GM18505 (cell line): ENCODE measurements around the gene HOXA9.

ENCODE experiments used
- ATAC-seq: cut with Tn5 transposase; IDR thresholded peaks from one replicate; pipeline ENCODE4 v1.9.1; 2021; ENCODE audit not compliant: unreplicated experiment
- POLR2A ChIP-seq: IDR thresholded peaks from 4 replicates; pipeline ENCODE4 v1.6.1; 2011; ENCODE audit warnings: borderline replicate concordance; ENCODE audit not compliant: insufficient read depth, insufficient read length; ENCODE audit errors: extremely low read depth

Gene HOXA9

DNA sequence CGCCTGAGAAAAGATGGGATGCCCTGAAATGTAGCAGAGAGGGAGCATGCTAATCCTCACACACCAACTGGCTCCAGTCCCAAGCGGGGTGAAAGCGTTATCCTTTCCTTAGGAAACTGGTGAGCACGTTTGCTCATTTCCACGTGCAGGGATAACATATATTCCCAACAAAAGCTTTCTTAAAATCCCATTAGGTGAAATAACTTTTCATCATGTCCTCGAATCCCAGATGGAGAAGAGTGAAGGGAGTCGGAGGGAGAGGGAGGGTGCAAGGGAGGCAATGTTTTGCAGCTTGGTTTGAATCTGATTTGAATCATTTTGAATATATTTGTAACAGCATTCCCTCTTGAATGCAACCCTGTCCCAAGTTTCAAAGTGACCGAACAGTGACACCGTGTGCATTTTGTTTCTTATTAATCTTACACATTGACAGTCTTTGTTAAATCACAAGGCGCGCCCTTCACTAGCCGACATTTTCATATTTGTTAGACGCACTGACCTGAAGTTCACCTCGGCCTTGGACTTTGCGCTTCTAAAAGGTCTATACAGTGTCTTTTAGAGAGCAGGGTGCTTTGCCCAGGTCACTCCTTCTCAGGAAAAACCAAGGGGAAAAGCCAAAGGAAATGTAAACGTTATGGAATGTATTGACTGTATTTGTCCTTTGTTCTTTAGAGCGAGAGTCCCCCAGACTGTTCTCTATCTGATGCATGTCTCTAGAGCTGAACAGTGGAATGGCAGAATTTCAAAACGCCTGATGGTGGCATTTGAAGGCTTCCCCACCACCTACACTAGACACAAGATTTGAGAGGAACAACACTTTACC lies 31.7 kb downstream of the HOXA9 start:
- TF ChIP-seq POLR2A: no peak
- ATAC-seq: no peak

DNA sequence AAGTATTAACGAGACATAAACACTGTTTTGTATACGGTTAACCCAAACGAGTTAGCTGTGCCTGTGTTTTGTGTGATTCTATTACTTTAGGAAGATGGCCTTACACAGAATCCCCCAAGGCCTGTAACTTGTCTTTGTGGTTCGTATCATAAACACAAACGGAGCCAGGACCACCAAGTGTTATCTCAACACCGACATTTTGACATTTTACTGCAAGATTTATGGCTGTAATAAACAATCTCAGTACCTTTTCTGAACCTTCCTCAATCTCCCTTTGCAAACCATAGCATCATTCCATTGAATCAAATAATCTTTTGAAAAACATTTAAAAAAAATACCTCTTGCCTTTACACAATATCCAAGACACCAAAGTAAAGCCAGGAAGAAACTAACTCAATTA lies 32.4 kb downstream of the HOXA9 start:
- ATAC-seq: no peak
- TF ChIP-seq POLR2A: no peak

DNA sequence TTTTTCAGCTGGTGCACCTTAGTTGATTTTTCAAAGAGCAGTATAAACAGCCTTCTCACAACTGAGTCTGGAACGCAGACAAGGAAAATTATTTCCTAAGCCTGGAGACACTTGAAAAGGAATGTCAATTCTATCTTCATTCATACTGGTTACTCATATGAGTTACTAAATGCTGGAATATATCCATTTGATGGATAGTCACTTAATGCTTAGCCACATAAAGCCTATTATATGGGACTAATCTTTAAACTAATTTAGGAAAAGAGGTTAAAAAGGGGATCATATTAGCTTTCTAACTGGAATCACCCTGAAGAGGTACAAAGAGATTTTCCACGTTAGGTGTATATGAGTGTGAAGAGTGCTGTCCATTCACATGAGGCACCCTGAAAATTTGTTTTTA lies 33.1 kb downstream of the HOXA9 start:
- ATAC-seq: no peak
- no peak for TF ChIP-seq POLR2A

DNA sequence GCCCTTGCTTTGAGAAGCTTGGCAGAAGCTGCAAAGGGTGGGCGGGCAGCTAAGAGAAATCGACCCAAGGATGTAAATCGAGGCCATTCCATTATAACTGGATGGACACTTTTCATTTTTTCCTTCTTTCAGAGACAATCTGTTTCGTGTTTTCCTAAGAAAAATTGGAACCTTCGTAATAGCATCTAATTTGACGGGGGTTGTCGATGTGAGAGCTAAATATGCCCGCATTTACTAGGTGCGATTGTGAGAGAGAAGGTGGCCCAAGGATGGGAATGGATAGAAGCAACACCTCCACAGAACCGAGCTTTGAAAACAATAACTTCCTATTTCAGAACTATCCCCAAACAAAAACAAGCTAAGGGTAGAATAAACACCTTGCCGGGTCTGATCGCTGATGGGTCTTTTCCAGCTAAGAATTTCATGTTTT lies 33.9 kb downstream of the HOXA9 start:
- no peak for ATAC-seq
- no peak for TF ChIP-seq POLR2A

DNA sequence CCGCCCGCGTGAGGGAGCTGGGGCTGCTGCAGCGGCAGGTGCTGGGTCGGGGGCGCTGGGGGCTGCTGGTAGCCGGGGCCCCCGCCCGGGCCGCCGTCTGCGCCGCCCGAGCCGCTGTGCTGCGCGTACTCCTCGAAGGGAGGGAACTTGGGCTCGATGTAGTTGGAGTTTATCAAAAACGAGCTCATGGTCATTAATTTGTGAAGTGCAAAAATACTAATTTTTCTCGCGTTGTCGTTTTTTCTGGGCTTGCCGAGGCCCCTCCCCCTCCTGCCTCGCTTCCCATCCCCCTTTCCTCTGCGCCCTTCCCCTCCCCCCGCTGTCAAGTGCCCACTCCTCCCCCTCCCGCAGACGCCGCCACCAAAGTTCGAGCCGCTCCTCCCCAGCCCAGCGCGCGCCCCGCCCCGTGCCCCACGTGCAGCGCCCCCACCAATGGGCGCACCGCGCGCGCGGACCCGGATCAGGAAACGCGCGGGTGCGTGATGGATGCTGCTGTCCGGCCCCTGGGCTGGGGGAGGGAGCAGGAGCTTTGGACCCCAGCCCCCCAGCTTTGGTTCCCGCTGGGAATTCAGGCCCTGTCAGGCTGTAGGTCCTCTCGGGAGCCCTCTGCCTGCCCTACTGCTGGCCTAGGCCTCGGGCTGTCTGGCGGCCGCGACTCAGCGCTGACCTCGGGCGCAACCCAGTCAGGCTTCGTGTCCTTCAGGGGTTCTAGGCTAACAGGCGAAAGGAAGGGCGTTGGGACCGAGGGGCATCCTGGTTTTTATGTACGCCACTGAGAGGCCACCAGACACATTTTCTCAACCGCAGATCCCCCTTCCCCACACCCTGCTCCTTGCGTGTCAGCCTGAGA lies 34.6 kb downstream of the HOXA9 start, which contains the start of gene HOXA4:
HOXA4 (minus strand) TSS at position 218 of the 850 bp plus-strand sequence; CDS start at position 194, 24 bp downstream.
- TF ChIP-seq POLR2A: peak; percentile 33
- no peak for ATAC-seq

DNA sequence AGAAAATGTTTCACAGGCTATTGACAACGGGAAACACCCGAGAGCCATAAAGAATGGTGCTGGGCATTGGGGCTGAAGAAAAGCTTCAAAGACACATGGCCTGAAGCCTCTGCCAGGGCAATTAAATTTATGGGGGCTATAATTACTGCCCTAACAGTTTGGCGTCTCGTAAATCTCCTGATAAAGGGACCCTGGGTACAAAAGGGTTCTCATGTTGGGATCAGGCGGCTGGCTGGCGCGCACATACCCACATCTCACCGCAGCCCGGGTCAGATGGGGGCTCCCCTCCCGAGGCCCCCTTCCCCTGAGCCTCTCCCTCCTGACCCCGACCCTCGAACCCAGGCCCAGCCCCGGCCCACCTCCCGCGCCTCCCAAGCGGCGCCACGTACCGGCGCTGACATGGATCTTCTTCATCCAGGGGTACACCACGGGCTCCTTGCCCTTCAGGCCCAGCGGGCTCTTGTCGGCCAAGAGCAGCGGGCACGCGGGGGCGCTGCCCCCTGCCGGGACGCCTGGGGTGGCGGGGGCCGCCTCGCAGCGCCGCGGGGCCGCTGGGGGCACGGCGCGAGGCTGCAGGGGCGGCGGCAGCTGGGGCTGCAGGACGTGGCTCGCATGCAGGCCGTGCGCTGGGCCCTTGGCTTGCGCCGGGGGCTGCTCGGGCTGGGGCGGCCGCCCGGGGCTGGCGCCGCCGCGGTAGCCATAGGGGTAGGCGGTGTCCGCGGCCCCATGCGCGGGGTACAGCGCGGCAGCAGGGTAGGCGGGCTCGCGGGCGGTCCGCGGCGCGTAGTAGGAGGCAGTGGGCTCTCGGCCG lies 35.4 kb downstream of the HOXA9 start:
- TF ChIP-seq POLR2A: no peak
- ATAC-seq: no peak

DNA sequence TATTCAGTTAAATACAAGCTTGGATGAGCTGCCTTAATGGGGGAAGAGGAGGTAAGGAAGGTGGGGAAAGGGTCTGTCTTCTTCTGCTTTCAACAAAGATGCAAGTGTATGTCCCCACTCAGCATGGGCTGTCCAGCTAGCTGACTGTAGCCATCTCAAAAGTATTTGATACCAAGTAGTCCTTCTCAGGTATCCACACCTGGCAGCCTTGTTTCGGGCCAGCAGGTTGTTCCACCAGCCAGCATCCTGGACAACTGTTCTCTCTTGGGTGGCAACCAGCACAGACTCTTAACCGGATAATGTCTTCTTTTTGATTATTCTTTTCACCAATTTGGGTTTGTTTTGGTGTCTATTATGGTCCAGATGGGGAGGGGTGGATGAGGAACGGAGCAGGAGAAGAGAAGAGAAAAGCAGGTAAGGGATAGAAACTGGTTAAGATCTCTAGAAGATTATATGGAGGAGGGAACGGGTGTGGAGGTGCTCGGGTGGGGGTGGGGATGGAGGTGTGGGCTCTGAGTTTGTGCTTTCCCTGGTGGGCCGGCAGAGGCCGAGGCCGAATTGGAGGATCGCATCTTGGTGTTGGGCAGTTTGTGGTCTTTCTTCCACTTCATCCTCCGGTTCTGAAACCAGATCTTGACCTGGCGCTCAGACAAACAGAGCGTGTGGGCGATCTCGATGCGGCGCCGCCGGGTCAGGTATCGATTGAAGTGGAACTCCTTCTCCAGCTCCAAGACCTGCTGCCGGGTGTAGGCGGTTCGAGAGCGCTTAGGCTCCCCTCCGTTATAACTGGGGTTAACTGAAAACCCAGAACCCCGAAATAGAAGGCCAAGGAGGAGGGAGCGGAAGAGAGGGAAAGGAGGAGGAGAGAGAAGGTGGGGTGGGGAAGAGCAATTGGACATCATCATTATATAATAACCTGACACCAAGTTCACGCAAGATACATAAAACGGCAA lies 36.3 kb downstream of the HOXA9 start:
- ATAC-seq: no peak
- TF ChIP-seq POLR2A: no peak

DNA sequence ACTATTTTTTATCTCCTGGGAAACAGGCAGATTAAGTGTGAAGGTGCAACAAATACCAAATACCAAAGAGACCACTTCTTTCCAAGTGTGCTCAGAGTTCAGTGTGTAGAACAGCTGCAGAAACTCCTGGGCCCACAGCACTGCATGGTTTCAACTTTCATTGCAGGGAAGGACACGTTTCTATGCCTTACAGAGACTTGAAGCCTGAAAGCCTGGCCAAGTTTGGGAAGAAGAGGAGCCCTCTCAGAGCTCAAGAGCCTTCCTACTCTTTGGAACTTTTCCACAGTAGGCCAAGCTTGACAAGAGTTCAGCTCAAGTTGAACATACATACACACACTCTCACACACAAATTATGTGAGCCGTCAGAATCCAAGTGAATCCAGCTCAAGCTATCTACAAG lies 37.3 kb downstream of the HOXA9 start:
- no peak for ATAC-seq
- TF ChIP-seq POLR2A: no peak

DNA sequence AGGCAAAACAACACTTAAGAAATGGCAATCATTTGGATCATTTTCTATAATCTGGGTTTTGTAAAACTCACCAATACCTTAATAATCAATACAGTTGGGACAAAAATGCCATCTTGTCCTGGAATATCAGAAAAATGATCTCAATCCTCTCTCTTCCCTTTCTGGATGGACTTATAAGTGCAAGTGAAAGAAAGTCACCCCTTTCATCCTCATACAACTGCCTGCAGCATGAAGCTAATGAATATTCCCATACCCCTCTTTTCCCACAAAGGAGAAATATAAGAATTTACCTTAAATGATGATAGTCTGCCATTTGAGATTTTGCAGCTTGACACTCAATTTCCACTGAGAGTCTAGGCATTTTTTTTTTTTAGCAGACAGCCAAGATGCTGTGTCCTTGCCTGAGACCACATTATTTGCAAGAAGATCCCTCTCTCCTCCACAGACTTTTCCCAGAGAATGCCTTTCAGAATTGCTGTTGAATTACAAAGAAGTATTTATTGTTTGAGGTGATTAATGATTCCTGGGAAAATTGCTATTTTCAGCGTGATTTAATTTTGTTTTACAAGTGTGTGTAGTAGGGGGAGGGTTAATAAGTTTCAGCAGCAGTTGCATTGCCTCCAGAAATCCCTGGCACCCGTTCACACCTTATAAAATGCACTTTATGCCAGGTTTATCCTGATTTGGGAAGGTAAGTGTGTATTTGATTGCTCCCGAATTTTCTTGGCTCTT lies 38.6 kb downstream of the HOXA9 start:
- TF ChIP-seq POLR2A: no peak
- no peak for ATAC-seq

DNA sequence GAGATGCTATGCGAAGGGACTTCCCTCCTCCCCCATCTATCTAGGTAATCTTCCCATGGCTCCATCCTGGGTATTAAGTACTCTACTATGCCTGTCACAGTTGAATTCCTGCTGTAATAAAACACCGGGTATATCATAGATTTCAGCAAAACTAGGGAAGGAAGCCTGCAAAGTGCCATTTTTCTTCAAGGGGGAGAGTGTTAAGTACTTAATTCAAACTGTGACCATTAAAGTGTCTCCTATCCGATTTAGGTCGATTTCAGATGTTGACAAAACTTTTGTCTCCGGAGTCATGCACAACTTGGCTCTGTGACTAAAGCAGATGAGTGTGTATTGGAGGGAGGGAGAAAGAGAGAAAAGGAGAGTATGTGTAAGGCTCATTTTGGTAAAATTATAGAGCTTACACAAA lies 39.3 kb downstream of the HOXA9 start:
- ATAC-seq: no peak
- no peak for TF ChIP-seq POLR2A

DNA sequence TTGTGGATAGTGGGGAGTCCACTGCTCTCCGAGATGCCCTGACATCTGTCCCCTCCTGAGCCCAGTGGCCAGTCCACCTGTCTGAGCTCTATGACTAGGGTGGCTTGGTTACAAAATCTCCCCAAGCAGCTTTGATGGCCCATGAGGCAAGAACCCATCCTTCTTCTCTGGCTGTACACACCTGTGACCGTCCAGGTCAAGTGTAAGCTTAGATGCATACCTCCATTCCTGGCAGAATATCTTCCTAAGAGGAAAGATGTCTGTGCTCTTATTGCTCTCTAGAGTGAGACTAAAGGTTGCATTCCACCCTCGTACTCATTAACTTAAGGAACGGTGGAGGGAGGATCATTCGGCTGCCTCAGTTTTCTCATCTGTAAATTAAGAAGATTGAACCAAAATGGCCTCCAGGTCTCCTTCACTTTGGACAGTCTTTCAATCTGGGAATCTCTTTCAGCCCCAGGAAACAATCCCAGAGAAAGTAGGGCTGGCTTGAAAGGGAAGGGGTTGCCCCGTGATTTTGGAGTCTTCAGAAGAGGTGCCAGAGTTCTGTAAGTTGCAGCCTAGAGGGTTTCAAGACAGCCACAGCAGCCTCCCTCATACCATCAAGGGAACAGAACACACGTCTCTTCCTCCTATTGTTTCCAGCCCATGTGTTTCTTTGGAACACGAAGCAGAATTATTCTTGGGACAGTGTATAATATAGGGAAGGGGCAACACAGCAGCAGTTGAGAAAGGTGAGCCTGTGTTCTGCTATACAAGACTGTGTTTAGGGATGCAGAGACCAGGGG lies 40.2 kb downstream of the HOXA9 start:
- TF ChIP-seq POLR2A: no peak
- ATAC-seq: no peak
